Caco-2 (cell line): ENCODE measurements around the gene CD34. TPM values are rescaled to one million over a fixed set of nuclear protein-coding genes. Genes with fewer than 3 reads are reported as not detected.
A peak's percentile ranks its signal among the peaks of the same experiment; 100 is the strongest.

Experiments
- BruUV-seq: library from RNA; stranded (reverse); fragments of 400-500 nt; replicated peaks from 2 replicates; lab custom pipeline; 2021; lab: Mats Ljungman, UMichigan
- CTCF ChIA-PET: fragments of 300-600 bp; sonication (Branson Sonifier 250); formaldehyde crosslinking; loops from one replicate; lab custom pipeline; 2022; ENCODE audit warnings: antibody characterized with exemption; lab: Charles Lee
- POLR2A ChIA-PET: fragments of 300-600 bp; sonication (Branson Sonifier 250); formaldehyde crosslinking; loops from one replicate; lab custom pipeline; 2022; ENCODE audit warnings: antibody characterized with exemption; lab: Charles Lee
- DNase-seq, 2 experiments: peaks; one replicate each; pipeline versions ENCODE4 v3.0.0 to v3.0.0-alpha.2; 2020 to 2022
- H3K27me3 ChIP-seq: replicated peaks from 2 replicates; pipeline ENCODE4 v1.6.0; 2011; ENCODE audit warnings: low read length; ENCODE audit not compliant: control insufficient read depth, insufficient read depth
- H3K36me3 ChIP-seq: 2 replicates; pipeline ENCODE4 v1.5.1; 2011; ENCODE audit warnings: low read length; ENCODE audit not compliant: control insufficient read depth, insufficient read depth
- H3K4me1 ChIP-seq: fragments of 250-450 bp; sonication (Bioruptor Pico); 2 replicates; pipeline ENCODE4 v1.5.1; 2020; ENCODE audit warnings: mild to moderate bottlenecking
- H3K4me3 ChIP-seq: 2 replicates; pipeline ENCODE4 v1.5.1; 2011; ENCODE audit warnings: low read depth, mild to moderate bottlenecking, control low read depth, low read length
- H3K9me3 ChIP-seq: fragments of 250-450 bp; sonication (Bioruptor Pico); 2 replicates; pipeline ENCODE4 v1.5.1; 2020; ENCODE audit warnings: mild to moderate bottlenecking, moderate library complexity
- H3K27ac Mint-ChIP-seq: one replicate; pipeline ENCODE4 v1.8.0; 2022; ENCODE audit warnings: mixed read lengths; ENCODE audit not compliant: unreplicated experiment
- H3K27me3 Mint-ChIP-seq: one replicate; pipeline ENCODE4 v1.8.0; 2022; ENCODE audit warnings: mixed read lengths; ENCODE audit not compliant: insufficient read depth, unreplicated experiment
- H3K36me3 Mint-ChIP-seq: one replicate; pipeline ENCODE4 v1.8.0; 2022; ENCODE audit warnings: mild to moderate bottlenecking, mixed read lengths; ENCODE audit not compliant: insufficient read depth, unreplicated experiment
- H3K4me1 Mint-ChIP-seq: one replicate; pipeline ENCODE4 v1.8.0; 2022; ENCODE audit warnings: low read depth, mixed read lengths; ENCODE audit not compliant: unreplicated experiment
- H3K4me3 Mint-ChIP-seq: one replicate; pipeline ENCODE4 v1.8.0; 2022; ENCODE audit warnings: mild to moderate bottlenecking, moderate library complexity, mixed read lengths; ENCODE audit not compliant: unreplicated experiment
- H3K9me3 Mint-ChIP-seq: one replicate; pipeline ENCODE4 v1.8.0; 2022; ENCODE audit warnings: mixed read lengths; ENCODE audit not compliant: unreplicated experiment
- intact Hi-C: fragments of 100-400 bp; cut with micrococcal nuclease; formaldehyde crosslinking; loops from one replicate; pipeline ENCODE4 v1.10.0; 2022; ENCODE audit not compliant: unreplicated experiment
- total RNA-seq: library from RNA; stranded (reverse); gene quantifications from 2 replicates; pipeline ENCODE4 v1.2.3, GENCODE V29; 2022
- TF ChIP-seq, protein P1 (sequence below), 2 experiments: fragments of 200-600 bp in 1 of 2; IDR thresholded peaks; 1 replicate in 1 of 2; 2 replicates in 1 of 2; pipeline versions ENCODE4 v1.5.1 to v1.8.0; 2011 to 2022; ENCODE audit warnings: antibody characterized with exemption in 1 of 2, control low read depth in 1 of 2, inconsistent platforms in 1 of 2, low read depth in 1 of 2, low read length in 1 of 2, mild to moderate bottlenecking in 1 of 2, moderate library complexity in 1 of 2; ENCODE audit not compliant: insufficient read depth in 1 of 2, severe bottlenecking in 1 of 2, unreplicated experiment in 1 of 2

The CD34 gene
- total RNA-seq, 1 experiment from 2014 or later, result not detected

DNA sequence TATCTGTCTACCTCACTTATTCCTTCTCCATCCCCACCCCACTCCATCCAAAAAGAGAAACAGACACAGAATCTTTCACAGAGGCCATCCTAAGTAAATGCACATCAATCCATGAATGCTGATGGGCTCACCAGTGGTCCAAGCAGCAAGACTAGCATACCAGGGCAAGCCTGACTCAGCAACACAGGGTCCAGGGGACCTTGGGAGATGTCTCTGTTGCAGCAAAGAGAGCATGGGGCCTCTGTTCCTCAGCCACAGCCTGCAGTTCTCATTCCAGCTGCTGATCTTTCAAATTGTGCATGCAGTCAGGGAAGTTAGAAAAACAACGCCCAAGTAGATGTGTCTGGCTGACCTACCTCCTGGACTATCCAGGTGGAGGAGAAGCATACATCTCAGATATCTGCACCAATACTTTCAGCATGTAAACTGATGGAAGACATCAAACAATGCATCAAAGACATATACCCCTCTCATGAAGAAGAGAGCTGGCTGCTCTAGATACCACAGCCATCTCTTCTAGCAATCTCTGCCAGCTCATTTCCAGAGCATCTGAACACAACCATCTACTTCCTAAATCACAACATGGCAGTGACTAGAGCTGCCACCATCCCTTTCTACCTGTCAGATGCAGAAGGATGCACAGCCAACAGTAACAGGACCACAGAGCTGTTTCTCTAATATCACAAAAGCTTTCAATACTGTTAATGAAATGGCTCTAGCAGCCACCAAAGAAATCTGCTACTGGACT, 54.5 kb downstream of the CD34 start:
- Mint-ChIP-seq H3K27ac (no peak overlapping the region), H3K4me1 (no peaks in the 10 kb centered on the region), H3K9me3 (no peaks in the 10 kb centered on the region), H3K4me3 (no peak overlapping the region), H3K36me3 (peaks cover 6% of the 10 kb centered on the region), H3K27me3 (no peaks in the 10 kb centered on the region)
- DNase-seq, result peak in 1 of 2 experiments; percentile 2
- no peaks in the 10 kb centered on the region for H3K9me3 ChIP-seq
- H3K4me3 ChIP-seq, result no peak overlapping the region
- no TSS peak for BruUV-seq
- intact Hi-C loops, result no loop called here
- no peaks in the 10 kb centered on the region; the same call in 1 of the 2 replicates for H3K36me3 ChIP-seq
- H3K4me1 ChIP-seq, result peaks cover 3% of the 10 kb centered on the region; the same call in 1 of the 2 replicates
- CTCF ChIA-PET, result no interaction called here
- no peaks in the 10 kb centered on the region for H3K27me3 ChIP-seq
- POLR2A ChIA-PET, result no interaction called here
- TF ChIP-seq, protein P1, sequence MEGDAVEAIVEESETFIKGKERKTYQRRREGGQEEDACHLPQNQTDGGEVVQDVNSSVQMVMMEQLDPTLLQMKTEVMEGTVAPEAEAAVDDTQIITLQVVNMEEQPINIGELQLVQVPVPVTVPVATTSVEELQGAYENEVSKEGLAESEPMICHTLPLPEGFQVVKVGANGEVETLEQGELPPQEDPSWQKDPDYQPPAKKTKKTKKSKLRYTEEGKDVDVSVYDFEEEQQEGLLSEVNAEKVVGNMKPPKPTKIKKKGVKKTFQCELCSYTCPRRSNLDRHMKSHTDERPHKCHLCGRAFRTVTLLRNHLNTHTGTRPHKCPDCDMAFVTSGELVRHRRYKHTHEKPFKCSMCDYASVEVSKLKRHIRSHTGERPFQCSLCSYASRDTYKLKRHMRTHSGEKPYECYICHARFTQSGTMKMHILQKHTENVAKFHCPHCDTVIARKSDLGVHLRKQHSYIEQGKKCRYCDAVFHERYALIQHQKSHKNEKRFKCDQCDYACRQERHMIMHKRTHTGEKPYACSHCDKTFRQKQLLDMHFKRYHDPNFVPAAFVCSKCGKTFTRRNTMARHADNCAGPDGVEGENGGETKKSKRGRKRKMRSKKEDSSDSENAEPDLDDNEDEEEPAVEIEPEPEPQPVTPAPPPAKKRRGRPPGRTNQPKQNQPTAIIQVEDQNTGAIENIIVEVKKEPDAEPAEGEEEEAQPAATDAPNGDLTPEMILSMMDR (IDR thresholded peaks at IDR 0.05; ENCODE audit: insufficient read depth in 1 of 2, low read depth in 1 of 2, low read length in 1 of 2, severe bottlenecking in 1 of 2, unreplicated experiment in 1 of 2), result no peak

DNA sequence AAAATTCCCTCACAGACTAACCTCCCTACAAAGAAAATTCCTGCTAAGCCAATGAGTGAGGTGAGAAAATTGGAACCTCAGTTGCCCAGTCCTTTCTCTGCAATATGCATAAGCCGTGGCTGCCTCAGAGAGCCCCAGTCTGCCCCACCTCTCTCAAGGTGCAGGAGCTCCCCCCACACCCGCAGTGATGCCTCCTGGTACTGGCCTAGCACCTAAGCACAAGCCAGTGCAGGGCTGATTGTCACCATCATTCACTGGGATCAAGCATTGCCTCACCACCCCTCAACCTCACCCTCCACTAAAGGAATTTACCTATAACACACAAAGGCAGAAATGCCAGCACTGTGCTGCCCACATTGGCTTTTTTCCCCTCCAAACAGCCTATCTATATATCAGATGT, 56.9 kb downstream of the CD34 start:
- Histone ChIP-seq H3K36me3 (peaks cover 2% of the 10 kb centered on the region; the same call in 1 of the 2 replicates), H3K9me3 (no peaks in the 10 kb centered on the region), H3K27me3 (no peaks in the 10 kb centered on the region), H3K4me1 (peaks cover 3% of the 10 kb centered on the region; the same call in 1 of the 2 replicates), H3K4me3 (no peak overlapping the region)
- TF ChIP-seq, protein P1 (IDR thresholded peaks at IDR 0.05; ENCODE audit: insufficient read depth in 1 of 2, low read depth in 1 of 2, low read length in 1 of 2, severe bottlenecking in 1 of 2, unreplicated experiment in 1 of 2), result no peak
- DNase-seq, result peak in 1 of 2 experiments; percentile 12
- intact Hi-C loops, result no loop called here
- CTCF ChIA-PET, result no interaction called here
- Mint-ChIP-seq H3K4me1 (no peaks in the 10 kb centered on the region), H3K4me3 (no peak overlapping the region), H3K36me3 (peaks cover 6% of the 10 kb centered on the region), H3K9me3 (no peaks in the 10 kb centered on the region), H3K27ac (no peak overlapping the region), H3K27me3 (no peaks in the 10 kb centered on the region)
- no TSS peak for BruUV-seq
- POLR2A ChIA-PET, result interaction anchor here (0.7 kb wide), 1 partner anchor 744 kb away, joined by 12 read pairs; no protein-coding TSS in a partner anchor

DNA sequence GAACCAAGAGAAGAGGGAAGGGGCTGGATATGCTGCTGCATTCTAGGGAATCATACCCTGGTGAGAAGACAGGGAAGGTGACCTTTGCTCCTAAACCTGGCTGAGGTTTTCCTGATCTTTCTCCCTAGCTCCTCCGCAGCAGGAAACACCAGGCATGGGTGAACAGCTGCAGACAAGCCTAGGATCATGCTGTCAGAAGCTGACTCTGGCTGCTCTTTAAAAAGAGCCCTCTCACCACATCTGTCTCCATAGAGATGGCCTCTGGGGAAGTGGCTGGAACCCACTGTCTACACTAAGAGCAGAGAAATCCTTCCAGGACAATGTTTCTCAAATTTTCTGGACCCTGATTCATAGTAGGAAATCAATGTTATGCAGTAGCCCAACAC, 57.6 kb downstream of the CD34 start:
- TF ChIP-seq, protein P1 (IDR thresholded peaks at IDR 0.05; ENCODE audit: insufficient read depth in 1 of 2, low read depth in 1 of 2, low read length in 1 of 2, severe bottlenecking in 1 of 2, unreplicated experiment in 1 of 2), result no peak
- no peak overlapping the region for H3K4me3 Mint-ChIP-seq

More for the DNA sequence above, 57.6 kb downstream of the CD34 start:
- no peaks in the 10 kb centered on the region for H3K27me3 Mint-ChIP-seq
- H3K36me3 Mint-ChIP-seq, result peaks cover 6% of the 10 kb centered on the region
- POLR2A ChIA-PET, result no interaction called here
- no peak overlapping the region for H3K27ac Mint-ChIP-seq
- DNase-seq, result peak in 1 of 2 experiments; percentile 19
- no peaks in the 10 kb centered on the region for H3K4me1 Mint-ChIP-seq
- no TSS peak for BruUV-seq
- intact Hi-C loops, result no loop called here
- H3K9me3 ChIP-seq, result no peaks in the 10 kb centered on the region
- H3K4me1 ChIP-seq, result peaks cover 3% of the 10 kb centered on the region; the same call in 1 of the 2 replicates
- H3K36me3 ChIP-seq, result peaks cover 2% of the 10 kb centered on the region; the same call in 1 of the 2 replicates
- CTCF ChIA-PET, result no interaction called here
- no peaks in the 10 kb centered on the region for H3K9me3 Mint-ChIP-seq
- no peak overlapping the region for H3K4me3 ChIP-seq
- no peaks in the 10 kb centered on the region for H3K27me3 ChIP-seq
